DND-41 (cell line): ENCODE measurements around the gene MGAT5.

Source experiments
- CTCF ChIP-seq: IDR thresholded peaks from 2 replicates; pipeline ENCODE4 v1.5.1; 2012; ENCODE audit warnings: borderline replicate concordance, low read length, moderate library complexity, mild to moderate bottlenecking; ENCODE audit not compliant: poor library complexity, severe bottlenecking; ENCODE audit errors: extremely low read depth
- EZH2 ChIP-seq: IDR thresholded peaks from 3 replicates; pipeline ENCODE4 v1.6.1; 2012; ENCODE audit warnings: borderline replicate concordance, low read depth, mild to moderate bottlenecking, moderate library complexity, low read length, inconsistent platforms; ENCODE audit not compliant: severe bottlenecking

GRCh38 chr2:134352844-134353243, 99.0 kb downstream of the MGAT5 start:
- TF ChIP-seq CTCF: no peak
- no peak for TF ChIP-seq EZH2
